ENCODE data around the gene SHLD2.
"Not testable (repeated sequence)": the region's sequence is repeated elsewhere in the genome, so short reads cannot be mapped to it uniquely, and the experiment has no call there.

SHLD2 gene

GRCh38 chr10:87142230-87143108 is 47.5 kb downstream of the SHLD2 start:
- DNase-seq (ENCODE audit: low read depth in 2 of 2) = not testable (repeated sequence)

- DNase-seq (ENCODE audit: low read depth in 2 of 2) = not testable (repeated sequence)
Observed at GRCh38 chr10:87143109-87143418, 48.1 kb downstream of the SHLD2 start.

- DNase-seq (ENCODE audit: low read depth in 2 of 2) = not testable (repeated sequence)
Observed at GRCh38 chr10:87145598-87145997, 50.6 kb downstream of the SHLD2 start.

- not testable (repeated sequence) for DNase-seq (ENCODE audit: low read depth in 2 of 2)
Observed at GRCh38 chr10:87149020-87149609, 54.1 kb downstream of the SHLD2 start.

GRCh38 chr10:87151516-87151915 is 56.5 kb downstream of the SHLD2 start:
- not testable (repeated sequence) for DNase-seq (ENCODE audit: low read depth in 2 of 2)

GRCh38 chr10:87156841-87157240 is 61.8 kb downstream of the SHLD2 start:
- DNase-seq (ENCODE audit: low read depth in 2 of 2) = not testable (repeated sequence)

GRCh38 chr10:87157821-87158220 is 62.8 kb downstream of the SHLD2 start:
- not testable (repeated sequence) for DNase-seq (ENCODE audit: low read depth in 2 of 2)

- not testable (repeated sequence) for DNase-seq (ENCODE audit: low read depth in 2 of 2)
Observed at GRCh38 chr10:87162703-87163293, 67.8 kb downstream of the SHLD2 start.

GRCh38 chr10:87163414-87163813 is 68.4 kb downstream of the SHLD2 start:
- DNase-seq (ENCODE audit: low read depth in 2 of 2) = not testable (repeated sequence)

GRCh38 chr10:87169857-87170256 is 74.9 kb downstream of the SHLD2 start:
- DNase-seq (ENCODE audit: low read depth in 2 of 2) = not testable (repeated sequence)

GRCh38 chr10:87170705-87171104 is 75.7 kb downstream of the SHLD2 start:
- not testable (repeated sequence) for DNase-seq (ENCODE audit: low read depth in 2 of 2)

GRCh38 chr10:87171670-87172069 is 76.7 kb downstream of the SHLD2 start:
- not testable (repeated sequence) for DNase-seq (ENCODE audit: low read depth in 2 of 2)

- DNase-seq (ENCODE audit: low read depth in 2 of 2) = not testable (repeated sequence)
Observed at GRCh38 chr10:87172178-87172577, 77.2 kb downstream of the SHLD2 start.

GRCh38 chr10:87177587-87177986 is 82.6 kb downstream of the SHLD2 start:
- not testable (repeated sequence) for DNase-seq (ENCODE audit: low read depth in 2 of 2)

GRCh38 chr10:87184421-87184820 is 89.4 kb downstream of the SHLD2 start:
- not testable (repeated sequence) for DNase-seq (ENCODE audit: low read depth in 2 of 2)

- not testable (repeated sequence) for DNase-seq (ENCODE audit: low read depth in 2 of 2)
Observed at GRCh38 chr10:87186016-87186415, 91.0 kb downstream of the SHLD2 start.

- not testable (repeated sequence) for DNase-seq (ENCODE audit: low read depth in 2 of 2)
Observed at GRCh38 chr10:87187573-87187972, 92.6 kb downstream of the SHLD2 start.

- DNase-seq (ENCODE audit: low read depth in 2 of 2) = not testable (repeated sequence)
Observed at GRCh38 chr10:87191841-87192240, 96.8 kb downstream of the SHLD2 start.

GRCh38 chr10:87200924-87201323 is 105.9 kb downstream of the SHLD2 start:
- not testable (repeated sequence) for DNase-seq (ENCODE audit: low read depth in 2 of 2)

GRCh38 chr10:87204801-87205200 is 109.8 kb downstream of the SHLD2 start:
- not testable (repeated sequence) for DNase-seq (ENCODE audit: low read depth in 2 of 2)

GRCh38 chr10:87206922-87207321 is 111.9 kb downstream of the SHLD2 start:
- not testable (repeated sequence) for DNase-seq (ENCODE audit: low read depth in 2 of 2)

GRCh38 chr10:87210309-87210708 is 115.3 kb downstream of the SHLD2 start:
- not testable (repeated sequence) for DNase-seq (ENCODE audit: low read depth in 2 of 2)

GRCh38 chr10:87211848-87212247 is 116.8 kb downstream of the SHLD2 start:
- not testable (repeated sequence) for DNase-seq (ENCODE audit: low read depth in 2 of 2)

Measured in stimulated activated CD8-positive, alpha-beta memory T cell treated with anti-CD3 and anti-CD28 coated beads, Interleukin-7, amount 100 ng/mL, for 1 hour (primary cell).